Prostate gland (tissue), 2 donors: ENCODE measurements around the gene HSF5.

Experiments used
- CTCF ChIP-seq, 4 experiments: fragments of 200-600 bp in 2 of 4; fragments of 450-650 bp in 2 of 4; sonication (generic) in 2 of 4; IDR thresholded peaks; 1 replicate in 3 of 4; 2 replicates in 1 of 4; pipeline ENCODE4 v1.5.1; 2016 to 2019; ENCODE audit warnings: antibody characterized with exemption in 4 of 4, mild to moderate bottlenecking in 2 of 4, moderate library complexity in 2 of 4
- POLR2A ChIP-seq: fragments of 450-650 bp; IDR thresholded peaks from one replicate; pipeline ENCODE4 v1.6.1; 2016; ENCODE audit warnings: antibody characterized with exemption, mild to moderate bottlenecking

GRCh38 chr17:58480090-58480489 is 8.1 kb downstream of the HSF5 start:
- TF ChIP-seq POLR2A: no peak
- TF ChIP-seq CTCF (IDR thresholded peaks at IDR 0.05): no peak
